ENCODE data around the gene HOXD11.

HOXD11 gene

DNA sequence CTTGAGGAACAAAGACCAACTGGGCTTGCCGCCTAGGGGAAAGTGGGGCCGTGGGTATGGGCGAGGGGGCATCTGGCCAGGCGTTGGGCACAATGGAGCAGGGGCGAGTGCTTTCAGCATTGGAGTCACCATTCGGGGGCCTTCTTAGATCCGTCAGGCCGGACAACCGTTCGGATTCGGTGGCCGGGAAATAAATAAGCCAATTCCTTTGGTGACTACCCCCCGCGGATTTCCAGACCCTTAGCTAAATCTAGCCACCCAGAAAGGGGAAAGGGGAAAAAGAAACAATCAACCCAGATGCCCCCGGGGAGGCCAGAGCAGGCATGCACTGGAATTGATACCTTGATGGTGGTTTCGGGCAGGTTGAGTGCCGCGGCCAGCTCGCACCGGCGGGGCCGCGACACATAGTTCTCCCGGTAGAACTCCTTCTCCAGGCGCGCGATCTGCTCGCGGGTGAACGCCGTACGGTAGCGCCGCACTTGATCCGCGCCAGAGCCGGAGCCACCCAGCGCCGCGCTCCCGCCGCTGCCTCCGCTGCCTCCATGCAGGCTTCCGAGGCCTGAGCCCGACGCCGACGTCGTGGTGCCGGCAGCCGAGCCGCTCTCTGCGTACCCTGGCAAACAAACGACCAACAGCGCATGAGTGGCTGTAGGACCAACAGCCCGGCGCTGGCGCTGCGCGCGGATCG, 25.1 kb upstream of the HOXD11 start:
- DNase-seq = peak in 1 of 2 experiments; percentile 43

DNA sequence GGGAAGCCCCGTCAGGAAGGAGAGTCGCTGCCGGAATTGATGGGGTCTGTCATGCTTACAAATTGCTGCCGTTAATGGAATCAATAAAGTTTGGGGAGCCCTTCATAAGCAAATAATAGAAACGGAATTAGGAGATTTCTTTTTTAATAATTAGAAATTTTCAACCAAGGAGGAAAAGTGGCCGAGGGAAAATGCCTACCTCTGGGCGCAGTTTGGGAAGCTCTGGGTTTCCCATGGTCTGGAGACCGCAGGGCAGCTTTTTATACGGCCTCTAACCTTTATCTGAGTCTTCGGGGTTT, 24.6 kb upstream of the HOXD11 start:
- DNase-seq = no peak

DNA sequence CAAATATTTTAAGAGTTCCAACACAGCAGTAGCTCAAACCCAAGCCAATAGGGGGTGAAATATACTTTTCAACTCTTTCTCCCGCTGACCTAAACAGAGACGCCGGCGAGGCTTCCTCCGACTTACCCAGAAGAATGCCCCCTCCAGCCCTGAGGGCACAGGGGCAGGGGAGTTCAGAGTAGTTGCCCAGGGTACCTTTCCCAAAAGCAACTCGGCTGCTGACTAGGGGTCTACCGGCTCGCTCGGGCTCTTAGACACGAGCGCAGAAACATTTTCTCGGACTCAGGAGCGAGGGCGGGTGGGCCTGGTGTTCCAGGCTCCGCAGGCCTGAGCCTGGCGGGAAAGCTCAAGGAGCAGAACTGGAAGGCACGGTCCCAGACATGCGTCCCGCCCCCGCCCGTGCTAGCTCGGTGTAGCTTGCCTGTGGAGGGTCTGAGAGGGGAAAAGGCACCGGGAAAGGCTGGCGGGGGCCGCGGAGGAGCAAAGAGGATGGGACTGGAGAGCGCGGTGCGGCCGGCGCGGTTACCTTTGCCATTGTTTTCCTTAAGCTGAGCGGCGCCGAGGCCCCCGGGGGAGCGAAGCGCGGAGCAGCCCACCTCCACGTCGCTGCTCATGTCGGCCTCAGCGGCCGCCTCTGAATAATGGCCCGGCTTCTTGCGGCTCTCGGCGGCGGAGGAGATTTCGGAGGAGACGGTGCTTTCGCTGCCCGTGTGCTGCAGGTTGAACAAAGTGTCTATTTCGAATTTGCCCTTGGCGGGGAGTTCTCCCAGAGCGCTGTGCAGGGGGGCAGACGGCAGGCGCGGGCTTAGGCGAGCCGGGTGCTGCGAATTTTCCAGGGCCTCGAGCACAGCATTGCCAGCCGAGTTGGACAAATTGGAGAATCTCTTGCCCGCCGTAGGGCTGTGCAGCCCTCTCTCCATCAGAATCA, 24.0 kb upstream of the HOXD11 start:
- peak in 1 of 2 experiments; percentile 24 for DNase-seq

DNA sequence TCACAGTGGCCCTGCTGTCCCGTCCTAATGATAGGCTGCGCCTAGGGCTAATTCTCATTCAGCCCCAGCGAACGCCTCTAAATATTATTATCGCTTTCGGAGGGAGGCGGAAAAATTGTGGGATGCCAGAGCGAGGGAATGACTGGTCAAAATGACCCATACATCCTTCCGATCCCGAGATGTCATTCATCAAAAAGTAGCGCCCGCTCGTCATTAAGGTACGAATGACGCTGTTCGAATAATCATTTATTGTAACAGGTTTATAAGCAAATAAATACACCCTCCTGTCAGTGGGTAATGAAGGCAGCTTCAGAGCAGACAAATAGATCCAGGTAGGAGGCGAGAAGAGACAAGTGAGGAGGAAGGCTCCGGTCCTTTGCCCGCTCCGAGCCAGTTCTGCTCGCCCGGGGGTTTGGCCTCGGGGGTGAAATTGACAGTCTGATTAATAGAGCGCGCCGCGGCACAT, 23.3 kb upstream of the HOXD11 start, which contains the start of gene EVX2:
TSS of gene EVX2 (minus strand) at position 167 of the 466 bp plus-strand sequence. CDS start 186 bp downstream, outside the sequence.
- no peak for DNase-seq

DNA sequence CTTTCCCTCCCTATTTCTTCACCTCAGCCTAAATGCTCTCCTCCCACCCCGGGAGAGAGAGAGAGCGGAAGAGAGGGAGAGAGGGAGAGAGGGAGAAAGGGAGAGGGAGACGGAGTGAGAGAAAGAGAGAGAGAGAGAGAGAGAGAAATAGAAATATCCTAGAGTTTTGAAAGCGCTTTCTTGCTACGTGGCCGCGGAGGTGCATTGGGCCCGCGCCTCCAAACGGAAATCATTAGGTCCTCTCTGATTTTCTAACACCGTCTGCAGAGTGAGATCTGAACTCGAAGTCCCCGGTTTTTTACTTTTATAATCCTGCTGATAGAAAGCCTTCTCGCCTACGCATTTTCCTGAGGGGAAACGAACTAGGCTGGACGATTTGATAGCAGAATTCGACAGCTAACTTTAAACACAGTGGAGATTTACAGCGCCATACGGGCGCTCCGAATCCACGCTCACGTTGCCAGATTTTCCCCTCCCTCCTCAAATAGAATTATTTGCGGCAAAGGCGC, 22.4 kb upstream of the HOXD11 start:
- no peak for DNase-seq

DNA sequence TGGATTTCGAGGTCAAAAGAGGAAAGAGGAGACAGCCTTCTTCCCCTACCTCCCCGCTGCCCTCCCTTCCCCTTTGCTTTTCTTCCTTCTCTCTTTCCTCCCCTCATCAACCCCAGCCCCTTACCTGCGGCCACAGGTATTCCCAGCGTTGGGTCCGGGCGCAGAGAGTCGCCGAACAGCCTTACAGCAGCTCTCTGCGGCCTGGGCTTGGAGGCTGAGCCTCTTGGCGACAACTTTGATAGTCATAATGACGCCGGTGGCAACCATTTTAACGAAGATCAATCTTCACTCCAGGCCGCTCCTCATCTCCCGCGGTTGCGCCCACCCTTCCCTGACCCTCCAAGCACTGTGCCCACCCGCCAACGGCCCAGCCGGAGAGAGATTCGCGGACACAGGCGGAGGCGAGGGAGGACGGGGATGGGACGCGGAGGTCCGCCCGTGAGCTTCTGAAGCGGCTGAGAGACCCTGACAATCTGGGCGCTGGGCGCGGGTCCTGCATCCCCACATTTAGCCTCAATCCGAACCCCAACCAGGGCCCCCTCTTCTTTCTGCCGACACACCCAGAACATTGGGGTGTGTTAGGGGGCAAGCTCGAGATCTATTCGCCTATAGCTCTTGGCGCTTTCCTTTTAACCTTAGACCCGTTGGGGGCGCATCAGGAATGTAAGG, 21.8 kb upstream of the HOXD11 start:
- peak in 1 of 2 experiments; percentile 22 for DNase-seq

DNA sequence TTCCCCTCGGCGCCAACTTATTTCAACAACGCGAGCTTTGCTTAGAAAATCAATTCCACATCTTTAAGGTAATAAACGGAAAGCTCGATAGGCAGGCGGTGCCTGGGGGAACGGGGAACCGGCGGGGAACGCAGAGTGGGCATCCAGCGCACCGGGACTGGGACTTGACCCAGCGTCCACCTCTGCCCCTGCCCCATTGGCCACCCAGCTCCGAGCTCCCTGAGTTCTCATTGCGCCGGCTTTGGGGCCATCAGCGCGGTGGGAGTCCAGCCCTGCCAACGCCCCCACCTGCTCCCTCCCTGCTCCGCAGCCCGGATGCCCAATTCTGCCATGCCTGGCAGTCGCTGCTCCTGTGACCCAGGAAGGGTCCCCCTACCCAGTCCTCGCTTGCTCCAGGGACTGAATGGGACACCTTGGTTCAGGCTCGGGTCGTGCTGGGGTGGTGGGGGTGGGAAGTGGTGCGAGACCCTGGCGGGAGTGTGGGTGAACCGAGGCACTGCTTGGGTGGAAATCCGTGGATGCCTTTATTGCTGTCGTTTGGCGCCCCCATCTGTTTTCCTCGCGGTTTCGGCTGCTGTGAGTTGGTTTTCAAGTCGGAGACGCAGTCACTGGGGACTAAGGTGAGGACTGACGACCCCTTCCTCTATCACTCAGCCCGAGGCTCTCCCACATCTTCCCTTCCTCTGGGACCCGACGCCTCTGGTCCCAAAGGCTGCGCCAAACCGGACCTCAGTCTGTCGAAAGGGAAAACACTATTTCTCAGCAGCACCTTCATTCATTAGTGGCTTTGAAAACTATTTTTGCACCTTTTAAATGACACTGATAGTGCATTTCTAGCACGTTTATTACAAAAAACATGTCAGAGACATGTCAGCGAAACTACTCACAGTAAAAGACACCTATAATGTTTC, 21.0 kb upstream of the HOXD11 start:
- peak; percentile 25 to 28 for DNase-seq

DNA sequence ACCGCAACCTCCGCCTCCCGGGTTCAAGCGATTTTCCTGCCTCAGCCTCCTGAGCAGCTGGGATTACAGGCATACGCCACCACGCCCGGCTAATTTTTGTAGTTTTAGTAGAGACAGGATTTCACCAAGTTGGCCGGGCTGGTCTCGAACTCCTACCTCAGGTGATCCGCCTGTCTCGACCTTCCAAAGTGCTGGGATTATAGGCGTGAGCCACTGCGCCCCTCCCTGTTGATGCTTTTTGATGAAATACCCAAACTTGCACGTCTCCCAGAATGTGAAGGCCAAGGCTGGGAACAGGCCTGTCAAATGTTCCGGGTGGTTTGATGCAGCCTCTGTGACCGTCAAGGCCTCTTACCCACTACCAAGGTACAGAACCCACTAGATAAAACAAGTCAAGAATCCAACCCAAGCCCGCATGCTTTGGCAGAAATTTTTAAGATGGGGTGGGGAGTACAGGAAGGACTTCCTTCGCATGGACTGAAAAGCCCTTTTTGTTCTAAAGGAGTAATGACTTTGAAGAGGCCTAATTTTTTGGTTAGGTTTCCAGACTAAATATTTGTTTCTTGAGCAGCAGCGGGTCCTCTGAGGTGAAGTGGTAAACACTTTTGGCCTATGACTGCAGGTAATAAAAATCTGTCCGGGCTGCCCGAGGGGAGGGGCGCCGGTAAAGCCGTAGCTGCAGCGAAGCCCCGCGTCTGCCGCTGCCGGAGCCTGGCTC, 19.6 kb upstream of the HOXD11 start:
- peak; percentile 13 to 17 for DNase-seq

DNA sequence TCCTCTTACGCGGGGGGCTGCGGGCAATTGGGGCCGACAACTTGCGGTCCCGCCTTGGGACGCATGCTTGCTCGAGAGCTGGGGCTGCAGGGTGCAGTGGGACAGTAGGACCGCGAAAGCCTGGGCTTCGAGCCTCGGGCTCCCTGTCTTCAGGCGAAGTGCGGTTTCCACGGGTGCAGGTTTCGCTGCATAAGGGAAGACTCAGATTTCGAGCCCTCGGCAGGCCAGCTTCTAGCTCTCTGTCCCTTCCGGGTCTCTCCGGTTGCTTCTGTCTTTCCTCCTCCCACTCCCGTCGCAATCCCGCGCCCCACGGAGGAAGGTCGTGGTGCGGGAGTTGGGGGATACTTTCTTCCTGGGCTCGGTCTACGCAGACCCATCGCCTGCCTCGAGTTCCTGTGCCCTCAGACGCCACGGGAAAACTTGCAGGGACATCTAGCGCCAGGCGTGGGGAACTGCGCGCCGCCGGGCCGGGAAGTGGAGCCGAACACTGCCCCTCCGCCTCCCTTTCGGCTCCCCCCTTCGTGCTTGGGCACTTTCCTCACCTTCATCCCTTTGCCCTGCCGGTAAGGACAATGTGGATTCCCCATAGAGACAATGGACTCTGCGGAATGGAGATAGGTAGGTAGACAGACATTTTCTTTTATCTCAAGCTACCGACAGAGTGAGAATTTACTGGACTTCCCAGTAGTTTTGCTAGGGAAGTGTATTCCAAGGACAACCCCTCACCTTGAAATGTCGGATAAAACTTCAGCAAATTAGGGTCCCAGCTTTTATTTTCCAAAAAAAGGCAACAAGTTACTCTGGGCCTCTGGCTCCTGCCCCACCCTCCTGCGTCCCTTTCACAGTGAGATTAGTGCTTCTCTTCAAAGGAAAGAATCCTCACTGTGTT, 18.8 kb upstream of the HOXD11 start:
- DNase-seq = peak; percentile 47 to 53

DNA sequence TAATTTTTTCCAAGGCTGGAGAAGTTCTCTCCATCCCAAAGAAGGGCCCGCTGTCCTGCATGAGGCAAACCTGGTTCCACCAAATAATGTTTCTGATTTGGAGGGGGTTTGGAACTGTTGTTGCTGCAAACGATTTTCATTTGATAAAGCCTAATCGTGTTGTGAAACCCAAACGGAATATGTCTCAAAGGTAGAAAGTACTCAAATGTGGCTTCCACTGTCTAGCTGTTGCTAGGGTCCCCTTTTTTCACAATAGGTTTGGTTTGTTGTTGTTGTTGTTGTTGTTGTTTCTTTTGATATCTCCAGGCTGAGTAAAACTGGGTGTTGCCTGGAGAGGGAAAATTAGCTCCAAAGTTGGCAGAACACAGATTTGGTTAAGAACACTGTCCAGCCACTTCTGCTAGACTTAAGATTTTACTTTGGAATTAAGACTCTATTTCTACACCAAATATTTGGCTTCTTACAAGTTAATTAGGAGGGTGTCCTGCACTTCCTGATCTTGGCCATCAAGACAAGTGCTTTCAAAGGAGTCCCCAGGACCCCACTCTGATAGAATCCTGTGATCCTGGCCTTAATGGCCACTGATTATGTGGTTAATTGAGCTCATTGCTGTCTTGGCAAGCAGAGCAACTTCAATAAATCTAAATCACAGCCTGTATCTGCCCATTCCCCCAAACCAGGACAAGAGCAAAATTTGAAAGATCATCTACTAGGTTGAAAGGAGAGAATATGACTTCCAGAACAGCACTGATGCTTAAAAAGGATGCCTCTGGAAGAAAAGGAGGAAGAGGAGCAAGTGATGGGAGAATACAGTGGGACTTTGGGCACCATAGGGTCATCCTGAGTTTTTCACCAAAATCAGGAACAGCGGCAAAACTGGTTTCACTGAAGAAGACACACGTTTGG, 17.9 kb upstream of the HOXD11 start:
- DNase-seq = no peak

DNA sequence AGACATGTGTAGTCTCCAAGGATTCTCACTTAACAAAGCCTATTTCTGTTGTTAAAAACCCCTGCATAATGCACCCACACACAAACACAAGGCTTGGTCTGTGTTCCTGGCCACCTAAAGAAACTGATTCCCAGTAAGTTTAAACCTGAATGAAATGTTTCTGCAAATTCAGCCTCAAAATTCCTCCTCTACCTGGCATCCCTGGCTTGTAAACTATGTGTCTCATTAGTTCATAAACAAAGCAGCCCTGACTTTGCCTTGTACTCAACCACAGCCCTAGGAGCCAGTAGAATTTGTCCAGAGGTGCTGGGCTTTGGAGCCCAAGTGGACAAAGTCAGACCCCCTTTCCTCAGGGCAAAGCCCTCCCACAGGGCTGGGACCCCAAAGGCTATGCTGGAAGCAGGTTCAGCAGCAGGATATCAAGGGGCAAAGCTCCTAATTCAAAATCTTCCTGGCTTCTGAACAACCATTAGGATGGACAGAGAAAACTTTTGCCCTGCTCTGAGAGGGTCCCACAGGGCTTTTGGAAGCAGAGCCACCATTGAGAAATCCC, 17.2 kb upstream of the HOXD11 start:
- DNase-seq = peak in 1 of 2 experiments; percentile 4

DNA sequence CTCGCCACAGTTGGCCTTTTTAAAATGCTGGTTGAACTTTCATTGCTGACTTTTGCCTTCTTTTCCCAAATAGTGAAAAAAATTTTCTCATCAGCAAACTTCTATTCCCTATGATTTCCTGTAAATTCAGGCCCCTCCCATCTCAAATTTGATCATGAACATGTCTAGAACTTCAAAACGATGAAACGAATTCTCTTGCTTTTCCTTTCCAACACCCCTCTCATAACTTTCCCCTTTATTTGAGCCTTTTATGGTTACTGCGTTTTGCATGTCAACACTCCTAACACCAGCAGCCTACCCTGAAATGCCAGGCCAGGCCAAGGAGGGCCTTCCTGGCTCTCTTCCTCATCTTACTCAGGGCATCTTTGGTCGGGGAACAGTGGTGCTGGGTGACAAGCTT, 16.2 kb upstream of the HOXD11 start:
- peak in 1 of 2 experiments; percentile 10 for DNase-seq

DNA sequence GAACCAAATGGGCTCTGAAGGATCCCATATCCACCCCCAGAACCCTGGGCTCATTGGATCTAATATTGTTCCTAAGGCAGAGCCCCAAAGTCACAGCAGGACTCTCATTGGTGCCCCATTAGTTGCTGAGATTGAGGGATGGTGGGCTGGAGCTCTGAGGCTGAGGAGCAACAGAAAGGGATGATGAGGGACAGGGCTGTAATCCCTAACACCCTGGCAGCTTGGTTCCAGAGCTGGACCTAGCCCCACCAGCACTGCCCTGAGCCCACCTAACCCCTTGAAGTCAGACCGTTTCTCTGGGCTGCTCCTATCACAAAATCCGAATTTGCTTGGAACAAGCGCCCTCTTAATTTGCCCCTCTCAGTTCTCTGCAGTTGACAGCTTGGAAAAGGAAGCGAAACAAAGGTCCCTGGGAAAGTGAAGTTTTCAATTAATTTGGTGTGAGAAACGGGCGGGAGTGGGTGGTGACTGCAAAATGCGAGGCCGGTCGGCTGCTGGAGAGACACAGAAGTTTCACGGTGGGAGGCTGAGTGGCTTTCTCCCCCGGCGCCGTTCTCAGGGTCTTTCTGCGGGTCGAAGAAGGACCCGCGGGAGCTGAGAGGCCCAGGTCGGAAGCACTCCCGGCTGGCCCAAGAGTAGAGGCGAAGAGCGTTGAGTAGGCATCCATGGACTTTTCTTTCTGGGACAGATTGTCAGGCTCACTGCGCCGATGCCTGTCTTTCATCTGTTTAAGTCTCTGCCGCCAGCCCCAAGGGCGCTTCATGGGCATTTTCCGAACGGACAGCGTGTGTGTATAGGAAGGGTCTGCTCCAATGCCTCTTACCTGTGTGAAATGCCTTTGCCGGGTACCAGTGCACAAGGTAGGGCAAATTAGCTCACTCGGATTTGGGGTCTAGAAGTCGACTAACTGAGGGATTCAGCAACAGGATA, 15.5 kb upstream of the HOXD11 start:
- DNase-seq = peak; percentile 19 to 21

DNA sequence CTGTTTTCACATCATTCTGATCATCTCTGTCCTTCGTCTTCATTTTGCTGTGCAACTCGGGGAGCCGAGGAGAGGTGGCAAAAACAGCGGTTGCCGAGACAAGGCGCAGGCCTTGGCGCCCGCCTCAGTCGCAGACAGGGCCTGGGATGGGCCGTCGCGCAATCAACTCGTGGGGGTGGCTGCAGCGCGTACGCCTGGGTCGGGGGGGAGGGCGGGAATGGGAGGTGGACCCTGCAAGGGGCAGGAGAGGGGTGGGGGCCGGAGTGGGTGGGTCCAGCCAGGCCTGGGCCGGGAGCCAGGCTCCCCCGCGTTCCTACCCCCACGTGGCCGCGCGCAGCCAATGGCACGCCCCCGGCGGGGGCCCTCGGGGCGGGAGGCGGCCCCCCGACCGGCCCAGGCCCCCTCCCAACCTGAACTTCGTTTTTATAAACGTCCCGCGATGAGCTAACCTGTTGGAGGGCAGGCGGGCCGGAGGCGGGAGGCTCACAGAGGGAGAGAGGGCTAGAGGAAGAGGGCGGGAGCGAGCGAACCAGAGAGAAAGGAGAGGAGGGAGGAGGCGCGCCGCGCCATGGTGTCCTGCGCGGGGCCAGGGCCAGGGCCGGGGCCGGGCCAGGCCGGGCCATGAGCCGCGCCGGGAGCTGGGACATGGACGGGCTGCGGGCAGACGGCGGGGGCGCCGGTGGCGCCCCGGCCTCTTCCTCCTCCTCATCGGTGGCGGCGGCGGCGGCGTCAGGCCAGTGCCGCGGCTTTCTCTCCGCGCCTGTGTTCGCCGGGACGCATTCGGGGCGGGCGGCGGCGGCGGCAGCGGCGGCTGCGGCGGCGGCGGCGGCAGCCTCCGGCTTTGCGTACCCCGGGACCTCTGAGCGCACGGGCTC, 14.6 kb upstream of the HOXD11 start, which contains the start of gene HOXD13:
TSS of gene HOXD13 (plus strand) at position 452 of the 875 bp plus-strand sequence. CDS start at position 622, 170 bp downstream.
- DNase-seq = peak; percentile 24 to 31

DNA sequence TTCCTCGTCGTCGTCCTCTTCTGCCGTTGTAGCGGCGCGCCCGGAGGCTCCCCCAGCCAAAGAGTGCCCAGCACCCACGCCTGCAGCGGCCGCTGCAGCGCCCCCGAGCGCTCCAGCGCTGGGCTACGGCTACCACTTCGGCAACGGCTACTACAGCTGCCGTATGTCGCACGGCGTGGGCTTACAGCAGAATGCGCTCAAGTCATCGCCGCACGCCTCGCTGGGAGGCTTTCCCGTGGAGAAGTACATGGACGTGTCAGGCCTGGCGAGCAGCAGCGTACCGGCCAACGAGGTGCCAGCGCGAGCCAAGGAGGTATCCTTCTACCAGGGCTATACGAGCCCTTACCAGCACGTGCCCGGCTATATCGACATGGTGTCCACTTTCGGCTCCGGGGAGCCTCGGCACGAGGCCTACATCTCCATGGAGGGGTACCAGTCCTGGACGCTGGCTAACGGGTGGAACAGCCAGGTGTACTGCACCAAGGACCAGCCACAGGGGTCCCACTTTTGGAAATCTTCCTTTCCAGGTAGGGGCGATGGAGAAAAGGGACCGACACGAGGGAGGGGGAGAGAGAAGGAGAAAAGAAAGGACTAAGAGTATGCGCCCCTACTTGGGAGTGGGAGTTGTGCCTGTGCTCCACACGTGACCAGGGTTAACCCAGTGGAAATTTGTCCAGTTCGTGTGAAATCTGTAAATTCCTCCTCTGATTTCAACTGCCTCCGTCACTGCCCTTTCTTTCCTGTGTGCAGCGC, 13.8 kb upstream of the HOXD11 start:
- DNase-seq = peak; percentile 26 to 35

DNA sequence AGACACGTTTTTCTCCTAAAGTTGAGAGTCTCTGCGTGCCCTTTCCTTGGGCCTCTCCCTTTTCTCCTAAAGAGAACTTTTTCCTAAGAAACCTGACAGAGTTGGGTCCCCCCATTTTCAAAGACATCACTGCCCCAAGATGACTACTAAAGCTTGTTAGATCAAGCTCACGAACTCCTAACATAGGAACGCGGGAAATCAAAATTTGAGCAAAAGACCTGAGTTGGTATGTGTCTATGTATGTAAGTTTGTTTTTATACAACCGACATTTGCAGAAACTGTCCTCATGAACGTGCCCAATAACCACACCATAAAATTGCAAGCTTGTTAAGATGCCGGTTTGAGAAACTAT, 13.2 kb upstream of the HOXD11 start:
- DNase-seq = no peak
